Astrocyte (in vitro differentiated cells and primary cell): ENCODE results near the gene TRAPPC14.

Experiments
- CTCF ChIP-seq: IDR thresholded peaks from 2 replicates; pipeline ENCODE4 v1.5.1; 2011; ENCODE audit warnings: low read depth, mild to moderate bottlenecking, inconsistent platforms, low read length, moderate library complexity; ENCODE audit not compliant: insufficient read depth
- EZH2 ChIP-seq: IDR thresholded peaks from 2 replicates; pipeline ENCODE4 v1.6.1; 2012; ENCODE audit warnings: mild to moderate bottlenecking, low read length, inconsistent platforms; ENCODE audit not compliant: insufficient read depth

- TF ChIP-seq EZH2: no peak
- no peak for TF ChIP-seq CTCF
Measured at GRCh38 chr7:100107125-100107737, 51.3 kb downstream of the TRAPPC14 start.
